CD4-positive, alpha-beta memory T cell (primary cell): ENCODE results near the gene HOXD10. TPM values are rescaled to one million over a fixed set of nuclear protein-coding genes. Genes with fewer than 3 reads are reported as not detected.

Experiments used
- CTCF ChIA-PET: fragments of 350-600 bp; sonication (Branson Sonifier 250); formaldehyde crosslinking; loops from one replicate; lab custom pipeline; 2021; ENCODE audit warnings: inconsistent platforms; ENCODE audit not compliant: partially characterized antibody; lab: Charles Lee
- POLR2A ChIA-PET: fragments of 350-600 bp; sonication (Branson Sonifier 250); formaldehyde crosslinking; loops from one replicate; lab custom pipeline; 2021; ENCODE audit not compliant: partially characterized antibody; lab: Charles Lee
- DNase-seq, 5 donors: peaks; one replicate each; pipeline versions ENCODE4 v3.0.0 to v3.0.0-alpha.2; 2020 to 2022; ENCODE audit warnings: mixed read lengths in 1 of 5
- H3K27ac ChIP-seq: one replicate; pipeline ENCODE4 v1.7.0; 2013; ENCODE audit warnings: low read depth, low read length
- H3K27me3 ChIP-seq: 2 replicates; pipeline ENCODE4 v1.7.0; 2013; ENCODE audit warnings: mild to moderate bottlenecking, low read length, moderate library complexity; ENCODE audit not compliant: insufficient read depth
- H3K36me3 ChIP-seq: 2 replicates; pipeline ENCODE4 v1.7.0; 2013; ENCODE audit warnings: mild to moderate bottlenecking, low read length, moderate library complexity; ENCODE audit not compliant: insufficient read depth
- H3K4me1 ChIP-seq: 2 replicates; pipeline ENCODE4 v1.7.0; 2013; ENCODE audit warnings: mild to moderate bottlenecking, low read length, moderate library complexity; ENCODE audit not compliant: insufficient read depth
- H3K4me3 ChIP-seq, 2 donors: one replicate each; pipeline ENCODE4 v1.7.0; 2013; ENCODE audit warnings: low read length in 2 of 2, mild to moderate bottlenecking in 1 of 2
- H3K9me3 ChIP-seq, 2 donors: one replicate each; pipeline ENCODE4 v1.7.0; 2013; ENCODE audit warnings: low read length in 2 of 2, control low read depth in 1 of 2; ENCODE audit not compliant: control insufficient read depth in 1 of 2
- H3K27ac Mint-ChIP-seq, 7 donors: one replicate each; pipeline ENCODE4 v1.8.0; 2020 to 2021; ENCODE audit warnings: mixed read lengths in 7 of 7, mild to moderate bottlenecking in 6 of 7, inconsistent platforms in 3 of 7, moderate library complexity in 3 of 7
- H3K27me3 Mint-ChIP-seq, 2 donors: one replicate each; pipeline ENCODE4 v1.8.0; 2020 to 2021; ENCODE audit warnings: mixed read lengths in 2 of 2
- H3K36me3 Mint-ChIP-seq, 2 donors: one replicate each; pipeline ENCODE4 v1.8.0; 2020 to 2021; ENCODE audit warnings: mixed read lengths in 2 of 2, inconsistent platforms in 1 of 2, mild to moderate bottlenecking in 1 of 2
- H3K4me1 Mint-ChIP-seq, 4 donors: one replicate each; pipeline ENCODE4 v1.8.0; 2020 to 2021; ENCODE audit warnings: mixed read lengths in 4 of 4, mild to moderate bottlenecking in 1 of 4
- H3K4me3 Mint-ChIP-seq, 8 donors: one replicate each; pipeline ENCODE4 v1.8.0; 2020 to 2021; ENCODE audit warnings: mixed read lengths in 8 of 8, mild to moderate bottlenecking in 7 of 8, moderate library complexity in 6 of 8, inconsistent platforms in 3 of 8
- H3K9me3 Mint-ChIP-seq, 8 donors: one replicate each; pipeline ENCODE4 v1.8.0; 2020 to 2021; ENCODE audit warnings: mixed read lengths in 8 of 8, mild to moderate bottlenecking in 5 of 8, inconsistent platforms in 3 of 8, moderate library complexity in 1 of 8
- intact Hi-C: fragments of 100-400 bp; cut with micrococcal nuclease; formaldehyde crosslinking; loops from one replicate; pipeline ENCODE4 v1.15.1; 2023
- polyA plus RNA-seq, 2 donors: library from polyadenylated mRNA; unstranded; fragments of 300-500 nt; fragmentation: Illumina TruSeq; gene quantifications; one replicate each; pipeline ENCODE4 v1.2.3, GENCODE V29; 2021
- total RNA-seq, 2 experiments: library from RNA; stranded (reverse); gene quantifications; one replicate each; pipeline ENCODE4 v1.2.3, GENCODE V29; 2021

HOXD10 gene
- total and polyA plus RNA-seq, 4 experiments from 2014 or later: not detected

DNA sequence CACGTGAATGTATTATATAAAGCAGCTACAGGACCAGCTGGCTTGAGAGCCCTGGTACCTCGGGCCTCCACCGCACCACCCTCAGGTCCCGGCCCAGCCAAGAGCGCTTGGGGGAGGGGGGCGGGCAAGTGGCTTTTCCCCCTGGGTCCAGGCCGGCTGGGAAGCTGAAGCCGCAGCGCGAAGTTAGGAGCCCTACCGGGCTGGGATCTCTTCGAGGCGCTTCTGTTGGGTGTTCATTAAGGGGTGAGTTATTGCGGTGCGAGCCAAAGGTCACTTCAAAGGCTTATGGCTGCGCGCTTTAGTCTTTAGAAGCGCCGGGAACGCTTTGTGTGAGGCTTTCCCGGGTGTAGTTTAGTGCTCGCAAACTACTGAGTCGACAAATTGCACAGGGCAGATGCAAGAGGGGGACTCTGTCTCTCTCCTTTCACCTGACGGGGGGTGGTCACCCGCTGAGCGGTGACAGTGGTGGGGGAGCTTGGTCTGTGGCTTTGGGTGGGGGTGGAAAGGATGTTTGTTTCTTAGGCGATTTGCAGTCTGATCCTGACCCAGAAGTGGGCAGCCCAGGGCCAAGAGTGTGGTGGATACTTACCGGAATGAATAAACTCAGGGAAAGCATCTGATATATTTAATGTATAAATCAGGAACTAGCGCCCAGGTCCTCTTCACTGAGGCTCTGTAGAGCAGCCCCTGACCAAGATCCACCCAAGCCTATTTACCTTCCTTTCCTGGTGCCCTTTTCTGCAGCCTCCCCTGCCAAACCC lies 46.5 kb downstream of the HOXD10 start:
- peaks cover 68% of the 10 kb centered on the region for H3K27me3 ChIP-seq
- intact Hi-C loops: no loop called here

GRCh38 chr2:176163672-176164056 lies 47.1 kb downstream of the HOXD10 start:
- H3K27me3 Mint-ChIP-seq: peaks cover 64 to 72% of the 10 kb centered on the region in 2 donors
- peaks cover 65% of the 10 kb centered on the region for H3K27me3 ChIP-seq
- peak overlapping the region in 3 of 7 donors; percentile 53 to 65 (median 55) for H3K27ac Mint-ChIP-seq
- H3K4me1 ChIP-seq: no peaks in the 10 kb centered on the region
- H3K36me3 Mint-ChIP-seq: no peaks in the 10 kb centered on the region
- peaks cover 2 to 15% (median 5%) of the 10 kb centered on the region in 4 donors for H3K4me1 Mint-ChIP-seq
- H3K9me3 ChIP-seq: no peaks in the 10 kb centered on the region
- H3K4me3 Mint-ChIP-seq: peak overlapping the region in 2 of 8 donors; percentile 15 to 46
- no peaks in the 10 kb centered on the region for H3K36me3 ChIP-seq
- intact Hi-C loops: no loop called here
- no peak overlapping the region for H3K4me3 ChIP-seq
- no peak overlapping the region for H3K27ac ChIP-seq
- H3K9me3 Mint-ChIP-seq: peaks cover 0 to 26% (median 10%) of the 10 kb centered on the region in 8 donors
- DNase-seq: no peak
- ChIA-PET CTCF (no interaction called here), POLR2A (no interaction called here)

More for the DNA sequence above, 46.5 kb downstream of the HOXD10 start:
- H3K36me3 ChIP-seq: no peaks in the 10 kb centered on the region
- Mint-ChIP-seq H3K36me3 (peaks cover 0 to 1% of the 10 kb centered on the region in 2 donors), H3K4me1 (peaks cover 5 to 20% (median 9%) of the 10 kb centered on the region in 4 donors), H3K27ac (peak overlapping the region in 4 of 7 donors; percentile 40 to 65 (median 54)), H3K9me3 (peaks cover 0 to 29% (median 10%) of the 10 kb centered on the region in 8 donors), H3K4me3 (peak overlapping the region in 3 of 8 donors; percentile 20 to 54 (median 46)), H3K27me3 (peaks cover 67 to 76% of the 10 kb centered on the region in 2 donors)
- no peak for DNase-seq
- H3K27ac ChIP-seq: no peak overlapping the region
- POLR2A ChIA-PET: no interaction called here
- no peak overlapping the region for H3K4me3 ChIP-seq
- CTCF ChIA-PET: no interaction called here
- no peaks in the 10 kb centered on the region for H3K9me3 ChIP-seq
- H3K4me1 ChIP-seq: no peaks in the 10 kb centered on the region

DNA sequence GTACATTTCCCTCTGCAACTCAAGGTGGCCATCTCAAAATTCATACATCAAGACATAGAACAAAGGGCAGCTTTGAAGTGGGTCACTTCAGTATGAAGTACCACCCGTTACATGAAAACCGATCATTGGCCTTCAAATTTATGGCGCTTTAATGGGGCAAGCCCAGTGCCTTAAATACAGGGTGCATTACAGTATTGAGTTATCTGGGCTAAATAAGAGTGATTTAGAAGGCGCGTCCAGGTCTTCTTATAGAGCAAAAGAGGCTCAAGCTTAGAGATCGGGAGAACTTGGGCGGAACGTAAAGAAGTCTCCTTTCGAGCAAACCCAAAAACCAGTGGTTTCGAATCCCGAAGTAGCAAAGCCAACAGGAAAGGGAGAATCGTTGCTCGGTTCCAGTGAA lies 47.6 kb downstream of the HOXD10 start:
- peak overlapping the region in 3 of 7 donors; percentile 52 to 63 (median 53) for H3K27ac Mint-ChIP-seq
- no peak overlapping the region for H3K27ac ChIP-seq
- ChIA-PET CTCF (no interaction called here), POLR2A (no interaction called here)
- no peak overlapping the region for H3K4me3 ChIP-seq
- H3K27me3 Mint-ChIP-seq: peaks cover 67 to 74% of the 10 kb centered on the region in 2 donors
- H3K36me3 Mint-ChIP-seq: no peaks in the 10 kb centered on the region
- peaks cover 64% of the 10 kb centered on the region for H3K27me3 ChIP-seq
- peaks cover 0 to 26% (median 10%) of the 10 kb centered on the region in 8 donors for H3K9me3 Mint-ChIP-seq
- no peaks in the 10 kb centered on the region for H3K4me1 ChIP-seq
- no peaks in the 10 kb centered on the region for H3K36me3 ChIP-seq
- intact Hi-C loops: no loop called here
- peak overlapping the region in 5 of 8 donors; percentile 15 to 46 (median 26) for H3K4me3 Mint-ChIP-seq
- no peak for DNase-seq
- peaks cover 2 to 15% (median 5%) of the 10 kb centered on the region in 4 donors for H3K4me1 Mint-ChIP-seq
- H3K9me3 ChIP-seq: no peaks in the 10 kb centered on the region

GRCh38 chr2:176164611-176165369 lies 48.2 kb downstream of the HOXD10 start:
- H3K9me3 ChIP-seq: no peaks in the 10 kb centered on the region
- H3K36me3 Mint-ChIP-seq: no peaks in the 10 kb centered on the region
- peaks cover 63% of the 10 kb centered on the region for H3K27me3 ChIP-seq
- no peaks in the 10 kb centered on the region for H3K4me1 ChIP-seq
- no peak for DNase-seq
- ChIA-PET POLR2A (no interaction called here), CTCF (no interaction called here)
- H3K27ac ChIP-seq: no peak overlapping the region
- intact Hi-C loops: no loop called here
- no peak overlapping the region for H3K4me3 ChIP-seq
- peaks cover 2 to 15% (median 5%) of the 10 kb centered on the region in 4 donors for H3K4me1 Mint-ChIP-seq
- H3K9me3 Mint-ChIP-seq: peaks cover 0 to 25% (median 10%) of the 10 kb centered on the region in 8 donors
- no peaks in the 10 kb centered on the region for H3K36me3 ChIP-seq
- H3K4me3 Mint-ChIP-seq: peak overlapping the region in 5 of 8 donors; percentile 7 to 44 (median 34)
- peaks cover 70 to 73% of the 10 kb centered on the region in 2 donors for H3K27me3 Mint-ChIP-seq
- peak overlapping the region in 3 of 7 donors; percentile 52 to 63 (median 61) for H3K27ac Mint-ChIP-seq

DNA sequence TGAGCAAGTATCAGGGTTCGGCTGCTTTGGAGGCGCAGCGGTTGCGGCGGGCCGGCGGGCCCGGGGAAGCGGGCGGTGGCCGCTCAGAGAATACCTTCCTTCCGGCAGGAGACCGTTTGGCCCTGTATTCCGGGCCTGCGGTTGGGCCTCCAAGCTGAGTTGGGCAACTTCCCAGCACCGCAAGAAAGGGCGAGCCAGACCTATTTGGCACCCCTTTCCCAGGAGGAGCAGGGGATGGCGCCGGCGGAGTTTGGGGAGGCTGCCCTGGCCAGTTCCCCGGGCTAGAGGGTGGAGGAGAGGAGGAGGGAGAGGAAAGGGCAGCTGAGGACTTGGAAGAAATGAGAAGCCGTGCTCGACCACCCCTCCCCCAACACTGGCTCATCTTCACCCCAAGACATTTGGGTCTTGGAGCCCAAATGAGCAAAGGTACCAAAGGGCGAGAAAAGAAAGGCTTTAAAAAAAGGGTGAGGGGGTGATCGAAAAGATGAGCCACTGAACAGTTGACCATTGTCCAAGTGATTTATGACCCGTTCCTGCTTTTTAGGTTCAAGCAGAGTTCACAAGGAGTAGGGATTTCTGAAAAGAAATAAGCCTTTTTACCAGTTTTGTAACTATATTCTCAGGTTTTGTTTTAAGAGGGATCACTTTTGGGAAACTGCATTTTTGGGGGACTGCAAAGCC lies 48.9 kb downstream of the HOXD10 start:
- Histone ChIP-seq H3K27ac (no peak overlapping the region), H3K4me3 (no peak overlapping the region), H3K36me3 (no peaks in the 10 kb centered on the region), H3K27me3 (peaks cover 62% of the 10 kb centered on the region), H3K9me3 (no peaks in the 10 kb centered on the region), H3K4me1 (no peaks in the 10 kb centered on the region)
- no peaks in the 10 kb centered on the region for H3K36me3 Mint-ChIP-seq
- POLR2A ChIA-PET: no interaction called here
- peaks cover 69 to 79% of the 10 kb centered on the region in 2 donors for H3K27me3 Mint-ChIP-seq
- CTCF ChIA-PET: no interaction called here
- no peak for DNase-seq
- intact Hi-C loops: no loop called here
- peaks cover 2 to 15% (median 5%) of the 10 kb centered on the region in 4 donors for H3K4me1 Mint-ChIP-seq
- peak overlapping the region in 2 of 7 donors; percentile 8 to 63 for H3K27ac Mint-ChIP-seq
- H3K4me3 Mint-ChIP-seq: peak overlapping the region in 2 of 8 donors; percentile 21 to 25
- H3K9me3 Mint-ChIP-seq: peaks cover 0 to 23% (median 10%) of the 10 kb centered on the region in 8 donors

DNA sequence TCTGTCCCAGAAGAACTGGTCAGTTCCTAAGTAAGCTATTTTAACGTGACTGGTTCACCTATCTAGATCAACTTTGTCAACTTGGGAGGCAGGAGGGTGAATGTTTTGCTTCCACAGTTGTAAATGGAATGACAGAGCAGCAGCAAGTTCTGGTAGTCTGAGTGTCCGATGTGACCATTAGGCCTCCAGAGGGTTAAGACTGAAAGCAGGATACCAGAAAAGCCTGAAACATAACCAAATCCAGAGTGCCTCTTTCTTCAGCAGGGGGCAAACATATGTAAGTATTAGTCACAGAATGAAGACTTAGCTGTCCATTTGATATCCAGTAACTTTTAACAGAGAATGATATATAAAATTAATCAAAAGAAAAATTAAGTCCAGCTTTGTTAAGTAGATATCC lies 49.7 kb downstream of the HOXD10 start:
- Histone ChIP-seq H3K27ac (no peak overlapping the region), H3K4me1 (no peaks in the 10 kb centered on the region), H3K27me3 (peaks cover 62% of the 10 kb centered on the region), H3K36me3 (no peaks in the 10 kb centered on the region), H3K4me3 (no peak overlapping the region), H3K9me3 (no peaks in the 10 kb centered on the region)
- H3K9me3 Mint-ChIP-seq: peaks cover 0 to 19% (median 10%) of the 10 kb centered on the region in 8 donors
- intact Hi-C loops: no loop called here
- ChIA-PET CTCF (no interaction called here), POLR2A (no interaction called here)
- peaks cover under 1 to 12% (median 5%) of the 10 kb centered on the region in 4 donors for H3K4me1 Mint-ChIP-seq
- no peak for DNase-seq
- no peaks in the 10 kb centered on the region for H3K36me3 Mint-ChIP-seq
- H3K27ac Mint-ChIP-seq: peak overlapping the region in 1 of 7 donors; percentile 20
- H3K27me3 Mint-ChIP-seq: peaks cover 69 to 76% of the 10 kb centered on the region in 2 donors
- H3K4me3 Mint-ChIP-seq: no peak overlapping the region
